ENCODE measurements around the gene FLNB.

The FLNB gene

DNA sequence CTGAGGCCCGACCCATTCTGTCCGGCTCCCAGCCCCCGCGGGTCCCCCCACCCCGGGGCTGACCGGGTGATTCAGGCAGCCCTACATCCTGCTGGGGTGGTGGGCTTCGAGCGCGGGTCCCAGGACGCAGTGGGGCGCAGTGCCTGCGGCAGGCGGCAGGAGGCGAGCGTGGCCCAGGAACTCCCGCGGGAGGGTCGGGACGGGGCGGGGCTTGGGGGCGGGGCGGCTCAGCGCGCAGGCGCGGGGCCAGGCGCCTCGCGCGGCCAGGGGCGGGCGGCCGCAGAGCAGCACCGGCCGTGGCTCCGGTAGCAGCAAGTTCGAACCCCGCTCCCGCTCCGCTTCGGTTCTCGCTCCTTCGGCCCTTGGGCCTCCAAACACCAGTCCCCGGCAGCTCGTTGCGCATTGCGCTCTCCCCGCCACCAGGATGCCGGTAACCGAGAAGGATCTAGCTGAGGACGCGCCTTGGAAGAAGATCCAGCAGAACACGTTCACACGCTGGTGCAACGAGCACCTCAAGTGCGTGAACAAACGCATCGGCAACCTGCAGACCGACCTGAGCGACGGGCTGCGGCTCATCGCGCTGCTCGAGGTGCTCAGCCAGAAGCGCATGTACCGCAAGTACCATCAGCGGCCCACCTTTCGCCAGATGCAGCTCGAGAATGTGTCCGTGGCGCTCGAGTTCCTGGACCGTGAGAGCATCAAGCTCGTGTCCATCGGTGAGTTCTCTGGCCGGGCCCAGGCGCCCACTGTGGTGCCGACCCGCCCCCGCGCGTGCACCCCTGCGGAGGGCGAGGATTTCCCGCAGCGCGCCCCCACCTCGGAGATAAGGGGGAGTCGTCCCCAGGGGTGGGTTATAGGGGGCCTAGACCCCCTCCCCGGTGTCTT lies at the start of gene FLNB:
FLNB (plus strand) TSS at position 282 of the 885 bp plus-strand sequence; CDS start at position 425, 143 bp downstream.
- no peaks in the 10 kb centered on the region for H3K36me3 ChIP-seq (ENCODE audit: control insufficient read depth in 2 of 2, insufficient read depth in 2 of 2, low read length in 2 of 2)
- peak within 1 kb of the TSS; percentile 49 for H3K27ac ChIP-seq (ENCODE audit: low read length)
- peak within 1 kb of the TSS; percentile 73 to 87 for H3K9ac ChIP-seq (ENCODE audit: low read length in 2 of 2)
- peak within 1 kb of the TSS; percentile 94 to 100 for H3K4me3 ChIP-seq (ENCODE audit: low read length in 2 of 2)
- no peaks in the 10 kb centered on the region for H3K27me3 ChIP-seq (ENCODE audit: control insufficient read depth in 1 of 2, insufficient read depth in 2 of 2, low read length in 2 of 2)
- H3K9me3 ChIP-seq (ENCODE audit: control insufficient read depth in 2 of 2, low read length in 2 of 2): no peaks in the 10 kb centered on the region
- peaks cover 38% of the 10 kb centered on the region for H3K4me1 ChIP-seq (ENCODE audit: control insufficient read depth, insufficient read depth, low read length)

DNA sequence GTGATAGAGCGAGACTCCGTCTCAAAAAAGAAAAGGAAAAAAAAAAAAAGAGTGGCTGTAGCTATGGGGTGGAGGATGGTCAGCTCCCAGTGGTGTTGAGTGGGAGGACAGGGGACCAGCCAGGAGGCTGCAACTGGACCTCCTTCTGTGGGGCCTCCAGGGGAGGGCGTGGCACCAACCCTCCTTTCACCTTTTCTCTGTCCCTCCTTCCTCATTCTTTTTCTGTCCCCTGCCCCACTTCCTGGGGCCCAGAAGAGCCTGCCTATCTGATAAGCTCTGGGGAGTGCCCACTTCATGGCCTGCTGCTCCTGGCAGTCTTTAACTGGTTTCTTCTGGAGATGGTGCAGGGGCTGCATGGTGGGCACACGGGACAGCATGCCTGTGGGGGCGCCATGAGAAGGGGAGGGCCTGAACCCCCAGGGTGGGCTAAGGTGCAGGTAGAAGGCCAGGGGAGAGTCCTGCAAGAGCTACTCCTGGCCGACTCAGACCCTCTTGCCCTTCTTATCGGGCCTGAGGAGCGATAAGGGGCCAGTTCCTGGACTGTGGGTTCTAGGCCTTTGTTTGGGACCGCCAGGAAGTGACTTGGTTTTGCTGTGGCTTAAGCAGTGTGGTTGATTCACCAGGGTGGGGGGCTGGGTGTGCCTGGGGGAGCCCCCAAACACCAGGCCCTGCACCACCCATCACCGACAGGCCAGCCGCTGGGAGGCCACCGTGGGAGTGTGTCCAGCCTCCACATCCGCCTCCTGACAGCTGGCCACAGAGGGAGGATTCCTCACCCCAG lies 49.4 kb upstream of the FLNB start:
- Histone ChIP-seq H3K9me3 (ENCODE audit: control insufficient read depth in 2 of 2, low read length in 2 of 2) (no peaks in the 10 kb centered on the region), H3K4me1 (ENCODE audit: control insufficient read depth, insufficient read depth, low read length) (peaks cover 19% of the 10 kb centered on the region), H3K9ac (ENCODE audit: low read length in 2 of 2) (peak overlapping the region in 1 of 2 donors; percentile 33), H3K36me3 (ENCODE audit: control insufficient read depth in 2 of 2, insufficient read depth in 2 of 2, low read length in 2 of 2) (no peaks in the 10 kb centered on the region), H3K27me3 (ENCODE audit: control insufficient read depth in 1 of 2, insufficient read depth in 2 of 2, low read length in 2 of 2) (no peaks in the 10 kb centered on the region), H3K27ac (ENCODE audit: low read length) (peak overlapping the region; percentile 41), H3K4me3 (ENCODE audit: low read length in 2 of 2) (no peak overlapping the region)

- Histone ChIP-seq H3K9ac (ENCODE audit: low read length in 2 of 2) (peak overlapping the region; percentile 28 to 36), H3K27ac (ENCODE audit: low read length) (peak overlapping the region; percentile 41), H3K27me3 (ENCODE audit: control insufficient read depth in 1 of 2, insufficient read depth in 2 of 2, low read length in 2 of 2) (no peaks in the 10 kb centered on the region), H3K9me3 (ENCODE audit: control insufficient read depth in 2 of 2, low read length in 2 of 2) (no peaks in the 10 kb centered on the region), H3K4me1 (ENCODE audit: control insufficient read depth, insufficient read depth, low read length) (peaks cover 19% of the 10 kb centered on the region), H3K4me3 (ENCODE audit: low read length in 2 of 2) (peak overlapping the region; percentile 27 to 47), H3K36me3 (ENCODE audit: control insufficient read depth in 2 of 2, insufficient read depth in 2 of 2, low read length in 2 of 2) (no peaks in the 10 kb centered on the region)
These were observed 48.6 kb upstream of the FLNB start for GRCh38 chr3:57959423-57960173.

GRCh38 chr3:57960174-57960505 lies 48.1 kb upstream of the FLNB start:
- peak overlapping the region; percentile 27 to 35 for H3K4me3 ChIP-seq (ENCODE audit: low read length in 2 of 2)

GRCh38 chr3:57961177-57961827 lies 46.9 kb upstream of the FLNB start:
- Histone ChIP-seq H3K9ac (ENCODE audit: low read length in 2 of 2) (no peak overlapping the region), H3K27me3 (ENCODE audit: control insufficient read depth in 1 of 2, insufficient read depth in 2 of 2, low read length in 2 of 2) (no peaks in the 10 kb centered on the region), H3K9me3 (ENCODE audit: control insufficient read depth in 2 of 2, low read length in 2 of 2) (no peaks in the 10 kb centered on the region), H3K4me3 (ENCODE audit: low read length in 2 of 2) (no peak overlapping the region), H3K27ac (ENCODE audit: low read length) (no peak overlapping the region), H3K36me3 (ENCODE audit: control insufficient read depth in 2 of 2, insufficient read depth in 2 of 2, low read length in 2 of 2) (no peaks in the 10 kb centered on the region), H3K4me1 (ENCODE audit: control insufficient read depth, insufficient read depth, low read length) (peaks cover 19% of the 10 kb centered on the region)

More at GRCh38 chr3:57960174-57960505, 48.1 kb upstream of the FLNB start:
- Histone ChIP-seq H3K4me1 (ENCODE audit: control insufficient read depth, insufficient read depth, low read length) (peaks cover 19% of the 10 kb centered on the region), H3K9ac (ENCODE audit: low read length in 2 of 2) (peak overlapping the region; percentile 6 to 36), H3K36me3 (ENCODE audit: control insufficient read depth in 2 of 2, insufficient read depth in 2 of 2, low read length in 2 of 2) (no peaks in the 10 kb centered on the region), H3K9me3 (ENCODE audit: control insufficient read depth in 2 of 2, low read length in 2 of 2) (no peaks in the 10 kb centered on the region), H3K27me3 (ENCODE audit: control insufficient read depth in 1 of 2, insufficient read depth in 2 of 2, low read length in 2 of 2) (no peaks in the 10 kb centered on the region), H3K27ac (ENCODE audit: low read length) (peak overlapping the region; percentile 24)

DNA sequence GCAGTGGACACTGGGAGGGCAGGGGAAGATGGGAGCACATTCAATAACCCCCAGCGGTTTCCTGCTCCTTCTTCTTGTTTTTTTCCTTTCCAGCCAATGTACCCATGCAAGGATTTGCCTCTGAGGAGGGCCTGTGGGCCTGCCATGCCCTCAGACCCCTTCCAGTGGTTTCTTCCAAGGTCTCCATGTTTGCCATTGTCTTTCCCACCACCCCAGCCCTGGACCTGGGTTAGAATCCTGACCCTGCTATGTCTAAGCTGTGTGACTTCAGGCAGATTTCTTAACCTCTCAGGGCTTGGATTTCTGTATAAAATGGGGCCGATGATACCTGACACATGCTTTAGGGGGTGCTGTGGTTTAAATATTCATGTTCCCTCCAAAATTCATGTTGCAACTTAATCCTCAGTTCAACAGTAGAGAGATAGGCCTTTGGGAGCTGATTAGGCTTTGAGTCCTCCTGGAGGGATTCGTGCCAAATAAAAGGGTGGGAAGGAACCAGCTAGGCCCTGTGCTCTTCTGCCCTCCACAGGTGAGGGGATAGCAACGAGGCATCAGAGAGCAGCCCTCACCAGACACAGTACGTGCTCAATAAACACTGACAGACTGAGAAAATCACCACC lies 46.3 kb upstream of the FLNB start:
- Histone ChIP-seq H3K36me3 (ENCODE audit: control insufficient read depth in 2 of 2, insufficient read depth in 2 of 2, low read length in 2 of 2) (no peaks in the 10 kb centered on the region), H3K4me1 (ENCODE audit: control insufficient read depth, insufficient read depth, low read length) (peaks cover 19% of the 10 kb centered on the region), H3K9me3 (ENCODE audit: control insufficient read depth in 2 of 2, low read length in 2 of 2) (no peaks in the 10 kb centered on the region), H3K4me3 (ENCODE audit: low read length in 2 of 2) (no peak overlapping the region), H3K27ac (ENCODE audit: low read length) (no peak overlapping the region), H3K9ac (ENCODE audit: low read length in 2 of 2) (no peak overlapping the region), H3K27me3 (ENCODE audit: control insufficient read depth in 1 of 2, insufficient read depth in 2 of 2, low read length in 2 of 2) (no peaks in the 10 kb centered on the region)

DNA sequence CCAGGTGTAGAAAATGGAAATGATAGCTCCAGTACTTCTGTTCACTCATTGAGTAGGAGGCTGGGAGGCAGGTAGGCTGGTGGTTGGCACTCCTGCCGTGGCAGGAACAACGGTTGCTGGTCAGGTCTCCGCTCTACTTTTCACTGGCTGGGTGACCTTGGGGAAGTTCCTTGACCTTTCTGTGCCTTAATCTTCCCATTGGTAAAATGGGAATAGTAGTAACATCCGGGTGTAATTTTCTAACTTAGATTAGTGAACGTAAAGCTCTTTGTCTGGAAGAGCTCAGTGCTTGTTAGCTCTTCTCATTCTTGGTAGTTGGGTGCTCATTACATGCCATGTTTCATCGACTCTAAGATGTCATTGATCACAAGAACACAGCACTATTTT lies 45.8 kb upstream of the FLNB start:
- no peak overlapping the region for H3K4me3 ChIP-seq (ENCODE audit: low read length in 2 of 2)
- no peaks in the 10 kb centered on the region for H3K27me3 ChIP-seq (ENCODE audit: control insufficient read depth in 1 of 2, insufficient read depth in 2 of 2, low read length in 2 of 2)
- no peak overlapping the region for H3K27ac ChIP-seq (ENCODE audit: low read length)
- H3K9me3 ChIP-seq (ENCODE audit: control insufficient read depth in 2 of 2, low read length in 2 of 2): no peaks in the 10 kb centered on the region
- H3K36me3 ChIP-seq (ENCODE audit: control insufficient read depth in 2 of 2, insufficient read depth in 2 of 2, low read length in 2 of 2): no peaks in the 10 kb centered on the region
- H3K9ac ChIP-seq (ENCODE audit: low read length in 2 of 2): no peak overlapping the region
- H3K4me1 ChIP-seq (ENCODE audit: control insufficient read depth, insufficient read depth, low read length): peaks cover 19% of the 10 kb centered on the region

- Histone ChIP-seq H3K27ac (ENCODE audit: low read length) (no peak overlapping the region), H3K36me3 (ENCODE audit: control insufficient read depth in 2 of 2, insufficient read depth in 2 of 2, low read length in 2 of 2) (no peaks in the 10 kb centered on the region), H3K27me3 (ENCODE audit: control insufficient read depth in 1 of 2, insufficient read depth in 2 of 2, low read length in 2 of 2) (no peaks in the 10 kb centered on the region)
These were observed 44.3 kb upstream of the FLNB start for GRCh38 chr3:57963811-57964346.

GRCh38 chr3:57966829-57967228 lies 41.4 kb upstream of the FLNB start:
- Histone ChIP-seq H3K36me3 (ENCODE audit: control insufficient read depth in 2 of 2, insufficient read depth in 2 of 2, low read length in 2 of 2) (no peaks in the 10 kb centered on the region), H3K4me1 (ENCODE audit: control insufficient read depth, insufficient read depth, low read length) (no peaks in the 10 kb centered on the region), H3K4me3 (ENCODE audit: low read length in 2 of 2) (no peak overlapping the region), H3K27ac (ENCODE audit: low read length) (no peak overlapping the region), H3K9me3 (ENCODE audit: control insufficient read depth in 2 of 2, low read length in 2 of 2) (no peaks in the 10 kb centered on the region), H3K9ac (ENCODE audit: low read length in 2 of 2) (no peak overlapping the region), H3K27me3 (ENCODE audit: control insufficient read depth in 1 of 2, insufficient read depth in 2 of 2, low read length in 2 of 2) (no peaks in the 10 kb centered on the region)

More at GRCh38 chr3:57963811-57964346, 44.3 kb upstream of the FLNB start:
- H3K4me3 ChIP-seq (ENCODE audit: low read length in 2 of 2): no peak overlapping the region
- no peak overlapping the region for H3K9ac ChIP-seq (ENCODE audit: low read length in 2 of 2)
- no peaks in the 10 kb centered on the region for H3K9me3 ChIP-seq (ENCODE audit: control insufficient read depth in 2 of 2, low read length in 2 of 2)
- H3K4me1 ChIP-seq (ENCODE audit: control insufficient read depth, insufficient read depth, low read length): peaks cover 17% of the 10 kb centered on the region

Data from stomach smooth muscle (tissue), 2 donors.